Neural cell (in vitro differentiated cells): ENCODE measurements around the gene DPPA4. TPM values are rescaled to one million over a fixed set of nuclear protein-coding genes. Genes with fewer than 3 reads are reported as not detected.

Experiments used
- H2AFZ ChIP-seq: fragments of 200-600, 300-800 bp; sonication (generic), shearing (Covaris generic); 2 replicates; pipeline ENCODE4 v1.6.0; 2014; ENCODE audit warnings: low read depth, mild to moderate bottlenecking, antibody characterized with exemption, low read length, moderate library complexity
- H3F3A ChIP-seq: fragments of 200-600 bp; shearing (Covaris generic); 2 replicates; pipeline ENCODE4 v1.6.1; 2016; ENCODE audit warnings: mild to moderate bottlenecking, moderate library complexity, mixed read lengths, antibody characterized with exemption, low read length; ENCODE audit not compliant: insufficient read depth, poor library complexity, severe bottlenecking
- H3K27ac ChIP-seq: fragments of 200-600, 300-800 bp; sonication (generic), shearing (Covaris generic); 2 replicates; pipeline ENCODE4 v1.5.1; 2014; ENCODE audit warnings: mild to moderate bottlenecking, low read length, moderate library complexity
- H3K27me3 ChIP-seq: fragments of 300-800, 200-600 bp; sonication (generic), shearing (Covaris generic); 2 replicates; pipeline ENCODE4 v1.6.0; 2014; ENCODE audit warnings: mild to moderate bottlenecking, low read depth, low read length, moderate library complexity; ENCODE audit not compliant: insufficient read depth
- H3K36me3 ChIP-seq: fragments of 300-800, 200-600 bp; sonication (generic), shearing (Covaris generic); 2 replicates; pipeline ENCODE4 v1.5.1; 2014; ENCODE audit warnings: mild to moderate bottlenecking, antibody characterized with exemption, low read length, moderate library complexity; ENCODE audit not compliant: insufficient read depth
- H3K4me2 ChIP-seq: fragments of 300-800, 200-600 bp; sonication (generic), shearing (Covaris generic); 2 replicates; pipeline ENCODE4 v1.6.0; 2014; ENCODE audit warnings: mild to moderate bottlenecking, low read length
- H3K4me3 ChIP-seq: fragments of 300-800, 200-600 bp; sonication (generic), shearing (Covaris generic); 2 replicates; pipeline ENCODE4 v1.5.1; 2014; ENCODE audit warnings: mild to moderate bottlenecking, low read length, moderate library complexity
- H3K79me2 ChIP-seq: fragments of 200-600 bp; shearing (Covaris generic); replicated peaks from 2 replicates; pipeline ENCODE4 v1.6.0; 2014; ENCODE audit warnings: mild to moderate bottlenecking, low read length, moderate library complexity; ENCODE audit not compliant: insufficient read depth
- H3K9ac ChIP-seq: fragments of 300-800, 200-600 bp; sonication (generic), shearing (Covaris generic); 2 replicates; pipeline ENCODE4 v1.6.1; 2016; ENCODE audit warnings: mild to moderate bottlenecking, low read length, mixed read lengths
- H3K9me2 ChIP-seq: fragments of 200-600 bp; shearing (Covaris generic); 2 replicates; pipeline ENCODE4 v1.6.1; 2016; ENCODE audit warnings: mild to moderate bottlenecking, low read length, mixed read lengths; ENCODE audit not compliant: insufficient read depth
- H3K9me3 ChIP-seq: fragments of 200-600, 300-800 bp; sonication (generic), shearing (Covaris generic); 2 replicates; pipeline ENCODE4 v1.6.1; 2016; ENCODE audit warnings: mild to moderate bottlenecking, mixed run types, low read length, moderate library complexity, mixed read lengths
- H4K20me1 ChIP-seq: fragments of 200-600 bp; shearing (Covaris generic); 2 replicates; pipeline ENCODE4 v1.6.1; 2016; ENCODE audit warnings: mild to moderate bottlenecking, mixed run types; ENCODE audit not compliant: insufficient read depth
- EP300 ChIP-seq: fragments of 450-650 bp; conservative IDR thresholded peaks from 2 replicates; pipeline ENCODE4 v1.6.1; 2014; ENCODE audit warnings: antibody characterized with exemption, mild to moderate bottlenecking, moderate library complexity; ENCODE audit not compliant: poor library complexity, severe bottlenecking
- EZH2 ChIP-seq: fragments of 200-600, 300-800 bp; shearing (Covaris generic), sonication (generic); IDR thresholded peaks from 2 replicates; pipeline ENCODE4 v1.6.1; 2014; ENCODE audit warnings: antibody characterized with exemption, low read length, borderline replicate concordance, mild to moderate bottlenecking; ENCODE audit not compliant: insufficient read depth, poor library complexity, severe bottlenecking
- MXI1 ChIP-seq: fragments of 450-650 bp; conservative IDR thresholded peaks from 2 replicates; pipeline ENCODE4 v1.6.1; 2014; ENCODE audit warnings: antibody characterized with exemption, mild to moderate bottlenecking; ENCODE audit not compliant: poor library complexity, severe bottlenecking
- POLR2AphosphoS5 ChIP-seq: IDR thresholded peaks from 2 replicates; pipeline ENCODE4 v1.6.1; 2012
- RAD21 ChIP-seq: fragments of 450-650 bp; conservative IDR thresholded peaks from 2 replicates; pipeline ENCODE4 v1.6.1; 2014; ENCODE audit warnings: antibody characterized with exemption, mild to moderate bottlenecking, moderate library complexity
- SMC3 ChIP-seq: fragments of 450-650 bp; conservative IDR thresholded peaks from 2 replicates; pipeline ENCODE4 v1.6.1; 2014; ENCODE audit warnings: antibody characterized with exemption, mild to moderate bottlenecking, moderate library complexity; ENCODE audit not compliant: poor library complexity
- TAF1 ChIP-seq: IDR thresholded peaks from 2 replicates; pipeline ENCODE4 v1.6.1; 2012; ENCODE audit warnings: low read depth
- polyA plus RNA-seq: library from polyadenylated mRNA; depleted of rRNA; stranded (reverse); fragments of >200 nt; gene quantifications from 2 replicates; pipeline ENCODE4 v1.2.3, GENCODE V29; 2014
- TF ChIP-seq, protein P1 (sequence below): fragments of 450-650 bp; IDR thresholded peaks from 2 replicates; pipeline ENCODE4 v1.5.1; 2014; ENCODE audit warnings: antibody characterized with exemption, mild to moderate bottlenecking, moderate library complexity; ENCODE audit not compliant: poor library complexity, severe bottlenecking
- TF ChIP-seq, protein P2 (sequence below): IDR thresholded peaks from 2 replicates; pipeline ENCODE4 v1.6.1; 2012; ENCODE audit warnings: borderline replicate concordance

Gene DPPA4
- polyA plus RNA-seq, 1 donor from 2014 or later, result 1.6 TPM

GRCh38 chr3:109334572-109334971 lies 2.8 kb downstream of the DPPA4 start:
- H3F3A ChIP-seq, result no peaks in the 10 kb centered on the region
- no peaks in the 10 kb centered on the region for H3K36me3 ChIP-seq
- no peak overlapping the region for H2AFZ ChIP-seq
- TF ChIP-seq POLR2AphosphoS5, result no peak
- TF ChIP-seq, protein P1, sequence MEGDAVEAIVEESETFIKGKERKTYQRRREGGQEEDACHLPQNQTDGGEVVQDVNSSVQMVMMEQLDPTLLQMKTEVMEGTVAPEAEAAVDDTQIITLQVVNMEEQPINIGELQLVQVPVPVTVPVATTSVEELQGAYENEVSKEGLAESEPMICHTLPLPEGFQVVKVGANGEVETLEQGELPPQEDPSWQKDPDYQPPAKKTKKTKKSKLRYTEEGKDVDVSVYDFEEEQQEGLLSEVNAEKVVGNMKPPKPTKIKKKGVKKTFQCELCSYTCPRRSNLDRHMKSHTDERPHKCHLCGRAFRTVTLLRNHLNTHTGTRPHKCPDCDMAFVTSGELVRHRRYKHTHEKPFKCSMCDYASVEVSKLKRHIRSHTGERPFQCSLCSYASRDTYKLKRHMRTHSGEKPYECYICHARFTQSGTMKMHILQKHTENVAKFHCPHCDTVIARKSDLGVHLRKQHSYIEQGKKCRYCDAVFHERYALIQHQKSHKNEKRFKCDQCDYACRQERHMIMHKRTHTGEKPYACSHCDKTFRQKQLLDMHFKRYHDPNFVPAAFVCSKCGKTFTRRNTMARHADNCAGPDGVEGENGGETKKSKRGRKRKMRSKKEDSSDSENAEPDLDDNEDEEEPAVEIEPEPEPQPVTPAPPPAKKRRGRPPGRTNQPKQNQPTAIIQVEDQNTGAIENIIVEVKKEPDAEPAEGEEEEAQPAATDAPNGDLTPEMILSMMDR, result no peak
- TF ChIP-seq MXI1, result no peak
- no peak for TF ChIP-seq RAD21
- no peak for TF ChIP-seq SMC3
- no peak for TF ChIP-seq EP300
- no peak for TF ChIP-seq EZH2
- H3K79me2 ChIP-seq, result peaks cover 10% of the 10 kb centered on the region
- H3K27me3 ChIP-seq, result no peaks in the 10 kb centered on the region
- H3K4me2 ChIP-seq, result no peak overlapping the region
- H3K4me3 ChIP-seq, result no peak overlapping the region
- no peak overlapping the region for H3K27ac ChIP-seq
- no peak overlapping the region for H3K9ac ChIP-seq
- H4K20me1 ChIP-seq, result no peaks in the 10 kb centered on the region
- no peaks in the 10 kb centered on the region for H3K9me2 ChIP-seq
- no peaks in the 10 kb centered on the region for H3K9me3 ChIP-seq

DNA sequence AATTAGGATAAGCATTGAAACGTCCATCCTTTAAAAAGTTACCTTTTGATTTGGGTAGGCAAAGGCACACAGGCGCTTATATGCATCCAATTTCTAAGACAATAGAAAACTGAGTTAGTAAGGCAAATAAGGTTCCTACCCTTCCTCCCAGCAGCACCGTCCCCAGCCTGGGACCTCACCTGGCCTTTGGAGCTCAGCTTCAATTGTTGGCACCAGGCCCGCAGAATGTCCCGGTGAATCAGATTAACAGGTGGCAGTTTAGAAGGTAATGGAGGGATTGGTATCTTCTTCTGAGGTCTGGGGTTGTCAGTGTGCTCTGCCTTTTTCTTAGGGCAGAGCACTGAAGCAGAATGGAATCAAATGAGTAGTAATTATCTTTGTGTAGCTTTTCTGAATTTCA lies 5.7 kb downstream of the DPPA4 start:
- Histone ChIP-seq H3F3A (no peaks in the 10 kb centered on the region), H3K36me3 (no peaks in the 10 kb centered on the region), H3K9me3 (no peaks in the 10 kb centered on the region), H2AFZ (no peak overlapping the region), H3K79me2 (peaks cover 10% of the 10 kb centered on the region), H3K9me2 (no peaks in the 10 kb centered on the region), H3K4me3 (no peak overlapping the region), H3K9ac (no peak overlapping the region), H3K27me3 (no peaks in the 10 kb centered on the region), H3K27ac (no peak overlapping the region), H3K4me2 (no peak overlapping the region), H4K20me1 (no peaks in the 10 kb centered on the region)
- TF ChIP-seq, protein P1, result no peak
- no peak for TF ChIP-seq RAD21
- no peak for TF ChIP-seq EP300

- Histone ChIP-seq H3K4me2 (no peak overlapping the region), H3K27me3 (no peaks in the 10 kb centered on the region), H3K27ac (no peak overlapping the region), H3K79me2 (peaks cover 9% of the 10 kb centered on the region), H2AFZ (no peak overlapping the region), H3K9me3 (no peaks in the 10 kb centered on the region), H3F3A (no peaks in the 10 kb centered on the region), H3K36me3 (no peaks in the 10 kb centered on the region), H3K9me2 (no peaks in the 10 kb centered on the region), H4K20me1 (no peaks in the 10 kb centered on the region), H3K4me3 (no peak overlapping the region), H3K9ac (no peak overlapping the region)
- no peak for TF ChIP-seq EP300
- TF ChIP-seq RAD21, result no peak
- no peak for TF ChIP-seq TAF1
- TF ChIP-seq, protein P2, sequence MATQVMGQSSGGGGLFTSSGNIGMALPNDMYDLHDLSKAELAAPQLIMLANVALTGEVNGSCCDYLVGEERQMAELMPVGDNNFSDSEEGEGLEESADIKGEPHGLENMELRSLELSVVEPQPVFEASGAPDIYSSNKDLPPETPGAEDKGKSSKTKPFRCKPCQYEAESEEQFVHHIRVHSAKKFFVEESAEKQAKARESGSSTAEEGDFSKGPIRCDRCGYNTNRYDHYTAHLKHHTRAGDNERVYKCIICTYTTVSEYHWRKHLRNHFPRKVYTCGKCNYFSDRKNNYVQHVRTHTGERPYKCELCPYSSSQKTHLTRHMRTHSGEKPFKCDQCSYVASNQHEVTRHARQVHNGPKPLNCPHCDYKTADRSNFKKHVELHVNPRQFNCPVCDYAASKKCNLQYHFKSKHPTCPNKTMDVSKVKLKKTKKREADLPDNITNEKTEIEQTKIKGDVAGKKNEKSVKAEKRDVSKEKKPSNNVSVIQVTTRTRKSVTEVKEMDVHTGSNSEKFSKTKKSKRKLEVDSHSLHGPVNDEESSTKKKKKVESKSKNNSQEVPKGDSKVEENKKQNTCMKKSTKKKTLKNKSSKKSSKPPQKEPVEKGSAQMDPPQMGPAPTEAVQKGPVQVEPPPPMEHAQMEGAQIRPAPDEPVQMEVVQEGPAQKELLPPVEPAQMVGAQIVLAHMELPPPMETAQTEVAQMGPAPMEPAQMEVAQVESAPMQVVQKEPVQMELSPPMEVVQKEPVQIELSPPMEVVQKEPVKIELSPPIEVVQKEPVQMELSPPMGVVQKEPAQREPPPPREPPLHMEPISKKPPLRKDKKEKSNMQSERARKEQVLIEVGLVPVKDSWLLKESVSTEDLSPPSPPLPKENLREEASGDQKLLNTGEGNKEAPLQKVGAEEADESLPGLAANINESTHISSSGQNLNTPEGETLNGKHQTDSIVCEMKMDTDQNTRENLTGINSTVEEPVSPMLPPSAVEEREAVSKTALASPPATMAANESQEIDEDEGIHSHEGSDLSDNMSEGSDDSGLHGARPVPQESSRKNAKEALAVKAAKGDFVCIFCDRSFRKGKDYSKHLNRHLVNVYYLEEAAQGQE, result no peak
- TF ChIP-seq POLR2AphosphoS5, result no peak
- TF ChIP-seq MXI1, result no peak
- TF ChIP-seq, protein P1, result no peak
- TF ChIP-seq EZH2, result no peak
- TF ChIP-seq SMC3, result no peak
These were observed 6.9 kb downstream of the DPPA4 start for GRCh38 chr3:109330405-109330804.
